ENCODE data around the gene TFEB. TPM values are rescaled to one million over a fixed set of nuclear protein-coding genes. Genes with fewer than 3 reads are reported as not detected.
A peak's percentile ranks its signal among the peaks of the same experiment; 100 is the strongest.

Gene TFEB
- total and polyA plus RNA-seq, 4 experiments from 2014 or later: 8.2 to 17.6 (median 13.9) TPM

- Mint-ChIP-seq H3K36me3 (peaks cover 0 to 8% of the 10 kb centered on the region in 2 donors), H3K27ac (no peak overlapping the region), H3K4me1 (peaks cover 0 to 7% (median 2%) of the 10 kb centered on the region in 4 donors), H3K4me3 (no peak overlapping the region), H3K27me3 (no peaks in the 10 kb centered on the region), H3K9me3 (no peaks in the 10 kb centered on the region)
- H3K36me3 ChIP-seq (ENCODE audit: insufficient read depth, low read length): no peaks in the 10 kb centered on the region
- H3K4me1 ChIP-seq (ENCODE audit: insufficient read depth, low read length): no peaks in the 10 kb centered on the region
- no peaks in the 10 kb centered on the region for H3K27me3 ChIP-seq (ENCODE audit: insufficient read depth, low read length)
- DNase-seq: no peak
- CTCF ChIA-PET (ENCODE audit: partially characterized antibody): no interaction called here
- H3K4me3 ChIP-seq (ENCODE audit: low read length in 2 of 2): no peak overlapping the region
- no peak overlapping the region for H3K27ac ChIP-seq (ENCODE audit: low read depth, low read length)
- intact Hi-C loops (cut with micrococcal nuclease): no loop called here
- POLR2A ChIA-PET (ENCODE audit: partially characterized antibody): no interaction called here
- H3K9me3 ChIP-seq (ENCODE audit: control insufficient read depth in 1 of 2, low read length in 2 of 2): no peaks in the 10 kb centered on the region
Measured at GRCh38 chr6:41697861-41698781, 37.3 kb downstream of the TFEB start.

GRCh38 chr6:41696788-41697187, 38.6 kb downstream of the TFEB start:
- no peaks in the 10 kb centered on the region for H3K9me3 Mint-ChIP-seq
- peaks cover 0 to 8% of the 10 kb centered on the region in 2 donors for H3K36me3 Mint-ChIP-seq
- H3K4me1 ChIP-seq (ENCODE audit: insufficient read depth, low read length): no peaks in the 10 kb centered on the region
- H3K27me3 Mint-ChIP-seq: no peaks in the 10 kb centered on the region
- no peak overlapping the region for H3K27ac Mint-ChIP-seq
- H3K4me3 Mint-ChIP-seq: no peak overlapping the region
- H3K9me3 ChIP-seq (ENCODE audit: control insufficient read depth in 1 of 2, low read length in 2 of 2): no peaks in the 10 kb centered on the region
- POLR2A ChIA-PET (ENCODE audit: partially characterized antibody): no interaction called here
- intact Hi-C loops (cut with micrococcal nuclease): no loop called here
- H3K4me1 Mint-ChIP-seq: peaks cover 0 to 9% (median 2%) of the 10 kb centered on the region in 4 donors
- no peak overlapping the region for H3K4me3 ChIP-seq (ENCODE audit: low read length in 2 of 2)
- CTCF ChIA-PET (ENCODE audit: partially characterized antibody): no interaction called here
- H3K36me3 ChIP-seq (ENCODE audit: insufficient read depth, low read length): no peaks in the 10 kb centered on the region
- no peak overlapping the region for H3K27ac ChIP-seq (ENCODE audit: low read depth, low read length)
- no peak for DNase-seq
- H3K27me3 ChIP-seq (ENCODE audit: insufficient read depth, low read length): no peaks in the 10 kb centered on the region

- no peak overlapping the region for H3K27ac ChIP-seq (ENCODE audit: low read depth, low read length)
- intact Hi-C loops (cut with micrococcal nuclease): no loop called here
- Mint-ChIP-seq H3K4me3 (no peak overlapping the region), H3K4me1 (peaks cover 0 to 4% (median 2%) of the 10 kb centered on the region in 4 donors), H3K27ac (peak overlapping the region in 1 of 7 donors; percentile 36), H3K36me3 (peaks cover 0 to 11% of the 10 kb centered on the region in 2 donors), H3K9me3 (no peaks in the 10 kb centered on the region), H3K27me3 (no peaks in the 10 kb centered on the region)
- H3K36me3 ChIP-seq (ENCODE audit: insufficient read depth, low read length): no peaks in the 10 kb centered on the region
- H3K27me3 ChIP-seq (ENCODE audit: insufficient read depth, low read length): no peaks in the 10 kb centered on the region
- no peaks in the 10 kb centered on the region for H3K9me3 ChIP-seq (ENCODE audit: control insufficient read depth in 1 of 2, low read length in 2 of 2)
- no peak for DNase-seq
- H3K4me3 ChIP-seq (ENCODE audit: low read length in 2 of 2): no peak overlapping the region
- ChIA-PET POLR2A (ENCODE audit: partially characterized antibody) (no interaction called here), CTCF (ENCODE audit: partially characterized antibody) (interaction anchor here (4.6 kb wide), 1 partner anchor 12 kb away, joined by 23 read pairs; no protein-coding TSS in a partner anchor)
- H3K4me1 ChIP-seq (ENCODE audit: insufficient read depth, low read length): no peaks in the 10 kb centered on the region
Measured at GRCh38 chr6:41695825-41696224, 39.6 kb downstream of the TFEB start.

- Mint-ChIP-seq H3K27me3 (no peaks in the 10 kb centered on the region), H3K4me3 (no peak overlapping the region), H3K36me3 (peaks cover 0 to 15% of the 10 kb centered on the region in 2 donors), H3K27ac (peak overlapping the region in 4 of 7 donors; percentile 43 to 79 (median 54)), H3K4me1 (peaks cover 0 to 4% (median 2%) of the 10 kb centered on the region in 4 donors), H3K9me3 (no peaks in the 10 kb centered on the region)
- ChIA-PET CTCF (ENCODE audit: partially characterized antibody) (interaction anchor here (4.6 kb wide), 1 partner anchor 11 kb away, joined by 23 read pairs; no protein-coding TSS in a partner anchor), POLR2A (ENCODE audit: partially characterized antibody) (no interaction called here)
- no peak overlapping the region for H3K4me3 ChIP-seq (ENCODE audit: low read length in 2 of 2)
- no peak overlapping the region for H3K27ac ChIP-seq (ENCODE audit: low read depth, low read length)
- intact Hi-C loops (cut with micrococcal nuclease): no loop called here
- no peaks in the 10 kb centered on the region for H3K36me3 ChIP-seq (ENCODE audit: insufficient read depth, low read length)
- DNase-seq: no peak
- H3K4me1 ChIP-seq (ENCODE audit: insufficient read depth, low read length): no peaks in the 10 kb centered on the region
- no peaks in the 10 kb centered on the region for H3K27me3 ChIP-seq (ENCODE audit: insufficient read depth, low read length)
- no peaks in the 10 kb centered on the region for H3K9me3 ChIP-seq (ENCODE audit: control insufficient read depth in 1 of 2, low read length in 2 of 2)
Measured at GRCh38 chr6:41694815-41695526, 40.4 kb downstream of the TFEB start.

- Histone ChIP-seq H3K4me1 (ENCODE audit: insufficient read depth, low read length) (no peaks in the 10 kb centered on the region), H3K27ac (ENCODE audit: low read depth, low read length) (no peak overlapping the region), H3K9me3 (ENCODE audit: control insufficient read depth in 1 of 2, low read length in 2 of 2) (no peaks in the 10 kb centered on the region), H3K4me3 (ENCODE audit: low read length in 2 of 2) (no peak overlapping the region), H3K36me3 (ENCODE audit: insufficient read depth, low read length) (no peaks in the 10 kb centered on the region), H3K27me3 (ENCODE audit: insufficient read depth, low read length) (no peaks in the 10 kb centered on the region)
- no peak overlapping the region for H3K4me3 Mint-ChIP-seq
- H3K4me1 Mint-ChIP-seq: peaks cover 0 to 4% (median under 1%) of the 10 kb centered on the region in 4 donors
- no peak for DNase-seq
- ChIA-PET POLR2A (ENCODE audit: partially characterized antibody) (interaction anchor here (1.0 kb wide), 1 partner anchor 15 kb away, joined by 3 read pairs; no protein-coding TSS in a partner anchor), CTCF (ENCODE audit: partially characterized antibody) (interaction anchor here (1.3 to 4.6 kb wide), 2 partner anchors 9 to 14 kb away, joined by 3 to 23 read pairs; no protein-coding TSS in a partner anchor)
- intact Hi-C loops (cut with micrococcal nuclease): no loop called here
- no peaks in the 10 kb centered on the region for H3K27me3 Mint-ChIP-seq
- H3K36me3 Mint-ChIP-seq: peaks cover 5 to 23% of the 10 kb centered on the region in 2 donors
- no peaks in the 10 kb centered on the region for H3K9me3 Mint-ChIP-seq
- H3K27ac Mint-ChIP-seq: peak overlapping the region in 1 of 7 donors; percentile 37
Measured at GRCh38 chr6:41693281-41694240, 41.8 kb downstream of the TFEB start.

DNA sequence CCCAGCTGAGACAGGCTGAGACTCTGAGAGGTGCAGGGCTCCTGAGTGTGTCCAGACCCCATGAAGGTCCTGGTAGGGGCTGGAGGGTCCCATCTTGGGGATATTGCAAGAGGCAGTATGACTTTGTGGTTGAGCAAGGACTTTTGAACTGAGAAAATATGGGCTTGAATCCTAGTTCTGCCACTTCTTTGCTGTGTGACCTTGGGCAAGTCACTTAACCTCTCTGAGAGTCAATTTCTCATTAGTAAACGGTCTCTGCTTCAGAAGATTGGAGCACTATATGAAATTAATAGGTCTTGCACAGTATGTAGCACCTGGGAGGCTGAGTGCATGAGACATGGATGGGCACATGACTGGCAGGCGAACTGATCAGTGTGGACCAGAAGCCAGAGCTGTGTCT, 42.7 kb downstream of the TFEB start:
- Histone ChIP-seq H3K4me3 (ENCODE audit: low read length in 2 of 2) (no peak overlapping the region), H3K36me3 (ENCODE audit: insufficient read depth, low read length) (no peaks in the 10 kb centered on the region), H3K27ac (ENCODE audit: low read depth, low read length) (no peak overlapping the region), H3K9me3 (ENCODE audit: control insufficient read depth in 1 of 2, low read length in 2 of 2) (no peaks in the 10 kb centered on the region), H3K4me1 (ENCODE audit: insufficient read depth, low read length) (no peaks in the 10 kb centered on the region), H3K27me3 (ENCODE audit: insufficient read depth, low read length) (no peaks in the 10 kb centered on the region)
- Mint-ChIP-seq H3K27ac (no peak overlapping the region), H3K9me3 (no peaks in the 10 kb centered on the region), H3K27me3 (no peaks in the 10 kb centered on the region), H3K36me3 (peaks cover 5 to 22% of the 10 kb centered on the region in 2 donors), H3K4me3 (no peak overlapping the region), H3K4me1 (peaks cover 0 to 4% (median under 1%) of the 10 kb centered on the region in 4 donors)
- CTCF ChIA-PET (ENCODE audit: partially characterized antibody): interaction anchor here (1.2 to 4.6 kb wide), 4 partner anchors 8 to 89 kb away, joined by 3 to 23 read pairs (median 4); no protein-coding TSS in a partner anchor
- DNase-seq: no peak
- POLR2A ChIA-PET (ENCODE audit: partially characterized antibody): interaction anchor here (1.0 kb wide), 1 partner anchor 14 kb away, joined by 3 read pairs; no protein-coding TSS in a partner anchor
- intact Hi-C loops (cut with micrococcal nuclease): no loop called here
